Upper lobe of right lung (tissue), 1 donor: ENCODE data around the gene SFT2D3. TPM values are rescaled to one million over a fixed set of nuclear protein-coding genes. Genes with fewer than 3 reads are reported as not detected.
"Not testable (repeated sequence)": the region's sequence is repeated elsewhere in the genome, so short reads cannot be mapped to it uniquely, and the experiment has no call there.

Experiments
- ATAC-seq: fragments of 200-7000 bp; cut with Tn5 transposase; one replicate; pipeline ENCODE4 v1.9.1; 2020; ENCODE audit warnings: mild to moderate bottlenecking, moderate library complexity
- DNase-seq: peaks from one replicate; pipeline ENCODE4 v3.0.0-alpha.2; 2020
- H3K27ac ChIP-seq: fragments of 200-600 bp; one replicate; pipeline ENCODE4 v1.8.0; 2022
- H3K27me3 ChIP-seq: fragments of 200-600 bp; one replicate; pipeline ENCODE4 v1.8.0; 2022; ENCODE audit warnings: mild to moderate bottlenecking
- H3K36me3 ChIP-seq: fragments of 200-600 bp; one replicate; pipeline ENCODE4 v1.8.0; 2022
- H3K4me1 ChIP-seq: fragments of 200-600 bp; one replicate; pipeline ENCODE4 v1.8.0; 2022
- H3K4me3 ChIP-seq: fragments of 200-600 bp; one replicate; pipeline ENCODE4 v1.8.0; 2022; ENCODE audit warnings: mild to moderate bottlenecking
- H3K9me3 ChIP-seq: fragments of 200-600 bp; one replicate; pipeline ENCODE4 v1.8.0; 2022
- CTCF ChIP-seq: fragments of 200-600 bp; IDR thresholded peaks from one replicate; pipeline ENCODE4 v1.8.0; 2022; ENCODE audit warnings: antibody characterized with exemption
- intact Hi-C: fragments of 100-400 bp; cut with DNase I; formaldehyde crosslinking; loops from one replicate; pipeline ENCODE4 v1.11.0; 2022
- total RNA-seq: library from RNA; stranded (reverse); fragmentation: NEBNext Ultra II Directional; extraction: Animal tissue kit (Norgen Biotek cat#: 25700); gene quantifications from one replicate; pipeline ENCODE4 v1.2.1, GENCODE V29; 2021
- donor health status: DM: no; HTN: yes; CAD: no; lungs with severe emphysema.

SFT2D3 gene
- total RNA-seq, 1 donor from 2014 or later: 7.7 TPM

- H3K27ac ChIP-seq: no peak overlapping the region
- H3K4me1 ChIP-seq: peaks cover 3% of the 10 kb centered on the region
- H3K27me3 ChIP-seq: no peaks in the 10 kb centered on the region
- no peaks in the 10 kb centered on the region for H3K9me3 ChIP-seq
- TF ChIP-seq CTCF: no peak
- H3K36me3 ChIP-seq: peaks cover 22% of the 10 kb centered on the region
- no peak overlapping the region for H3K4me3 ChIP-seq
- ATAC-seq: no peak
- intact Hi-C loops: no loop called here
- DNase-seq: no peak
Measured at GRCh38 chr2:127747621-127748020, 46.3 kb downstream of the SFT2D3 start.

- H3K27me3 ChIP-seq, H3K9me3 ChIP-seq, H3K4me3 ChIP-seq, H3K4me1 ChIP-seq, H3K27ac ChIP-seq, DNase-seq, intact Hi-C loops: not testable (repeated sequence)
- H3K36me3 ChIP-seq: peaks cover 14% of the 10 kb centered on the region
- ATAC-seq: peak; percentile 89
Measured at GRCh38 chr2:127749537-127749936, 48.2 kb downstream of the SFT2D3 start.

- Histone ChIP-seq H3K36me3 (peaks cover 11% of the 10 kb centered on the region), H3K27ac (no peak overlapping the region), H3K27me3 (no peaks in the 10 kb centered on the region), H3K9me3 (no peaks in the 10 kb centered on the region), H3K4me3 (no peak overlapping the region), H3K4me1 (peaks cover 3% of the 10 kb centered on the region)
- intact Hi-C loops: no loop called here
- DNase-seq (no peak), ATAC-seq (no peak)
- TF ChIP-seq CTCF: no peak
Measured at GRCh38 chr2:127753374-127753773, 52.1 kb downstream of the SFT2D3 start.

- no peaks in the 10 kb centered on the region for H3K27me3 ChIP-seq
- H3K27ac ChIP-seq: no peak overlapping the region
- peaks cover 9% of the 10 kb centered on the region for H3K36me3 ChIP-seq
- no peak overlapping the region for H3K4me3 ChIP-seq
- ATAC-seq: no peak
- no peak for DNase-seq
- TF ChIP-seq CTCF: no peak
- no peaks in the 10 kb centered on the region for H3K9me3 ChIP-seq
- intact Hi-C loops: no loop called here
- peaks cover 3% of the 10 kb centered on the region for H3K4me1 ChIP-seq
Measured at GRCh38 chr2:127754186-127754585, 52.9 kb downstream of the SFT2D3 start.

Other genes with a start within 250 kb of the SFT2D3 start
- 39.3 TPM for gene IWS1, start 175.0 kb upstream of the SFT2D3 start, total RNA-seq
- 2.2 TPM for gene MYO7B, start 165.8 kb upstream of the SFT2D3 start, total RNA-seq
- gene GPR17, start 55.3 kb upstream of the SFT2D3 start, total RNA-seq: 0.49 TPM
- 161 TPM for gene LIMS2, start 26.0 kb upstream of the SFT2D3 start, total RNA-seq
- gene WDR33, start 109.7 kb downstream of the SFT2D3 start, total RNA-seq: 53.9 TPM
- gene POLR2D, start 156.7 kb downstream of the SFT2D3 start, total RNA-seq: 23.1 TPM
- gene AMMECR1L, start 184.5 kb downstream of the SFT2D3 start, total RNA-seq: 17.2 TPM